Urothelium cell line (cell line): ENCODE data around the gene RNU6-7.

Experiments used
- DNase-seq: peaks from one replicate; pipeline ENCODE4 v3.0.0; 2011; ENCODE audit warnings: low spot score, mixed read lengths
- FAIRE-seq: peaks from 2 replicates; lab custom pipeline; 2011; peaks lifted over from hg19 to GRCh38; lab: Jason Lieb, UNC

The RNU6-7 gene

DNA sequence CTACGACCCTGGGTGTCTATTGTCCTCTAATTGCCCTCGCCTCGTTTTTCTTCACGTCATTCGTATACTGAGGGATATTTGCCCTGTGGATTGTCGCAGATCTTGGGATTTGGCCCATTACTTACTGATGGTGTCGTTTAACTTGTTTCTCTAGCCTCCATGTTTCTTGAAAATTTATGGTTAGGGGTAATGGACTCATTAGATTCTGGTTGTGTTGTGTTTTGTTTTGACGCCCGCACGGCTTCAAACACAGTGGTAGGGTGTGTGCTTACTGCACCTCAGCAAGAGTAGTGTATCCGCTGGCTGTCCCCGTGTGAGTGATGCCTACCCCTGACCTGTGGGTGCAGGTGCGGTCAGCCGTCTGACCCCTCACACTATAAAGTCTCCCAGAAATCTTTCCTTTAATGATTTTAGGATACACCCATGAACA lies 2.1 kb downstream of the RNU6-7 start:
- no peak for FAIRE-seq
- DNase-seq: no peak

DNA sequence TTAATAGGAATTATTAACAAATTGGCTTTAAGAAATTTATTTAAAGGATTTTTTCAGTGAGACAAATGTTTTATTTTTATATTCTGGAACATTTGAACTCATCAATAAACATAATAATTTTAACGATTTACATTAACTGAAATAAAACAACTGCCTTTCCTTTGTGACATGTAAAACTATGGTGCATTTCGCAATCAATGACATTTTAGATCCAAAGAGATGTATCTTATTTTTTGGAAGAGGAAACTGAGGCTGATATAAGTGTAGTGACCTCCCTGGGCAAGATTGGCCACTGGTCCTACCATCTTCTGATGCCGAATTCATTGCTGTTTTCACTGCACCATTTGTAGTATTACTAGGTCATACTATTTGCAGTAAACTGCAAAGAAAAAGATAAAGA lies 3.7 kb downstream of the RNU6-7 start:
- DNase-seq: no peak
- no peak for FAIRE-seq

DNA sequence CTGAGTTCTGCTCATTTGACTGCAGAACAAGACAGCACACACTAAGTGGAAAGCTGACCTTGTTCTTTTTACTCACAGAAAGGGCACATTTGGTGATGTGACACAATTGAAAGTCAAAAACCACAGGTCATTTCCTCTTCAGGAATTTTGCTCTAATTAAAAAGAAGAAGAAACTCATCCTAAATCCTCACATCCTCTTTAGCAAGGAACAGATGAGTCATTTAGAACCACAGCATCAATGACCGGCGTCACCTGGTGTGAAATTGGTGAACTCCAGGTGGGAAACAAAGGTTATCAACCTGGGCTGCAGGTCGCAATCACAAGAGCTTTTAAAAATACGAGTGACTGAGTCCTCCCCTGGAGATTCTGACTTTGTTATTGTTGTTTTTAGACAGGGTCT lies 4.1 kb downstream of the RNU6-7 start:
- DNase-seq (no peak), FAIRE-seq (no peak)

DNA sequence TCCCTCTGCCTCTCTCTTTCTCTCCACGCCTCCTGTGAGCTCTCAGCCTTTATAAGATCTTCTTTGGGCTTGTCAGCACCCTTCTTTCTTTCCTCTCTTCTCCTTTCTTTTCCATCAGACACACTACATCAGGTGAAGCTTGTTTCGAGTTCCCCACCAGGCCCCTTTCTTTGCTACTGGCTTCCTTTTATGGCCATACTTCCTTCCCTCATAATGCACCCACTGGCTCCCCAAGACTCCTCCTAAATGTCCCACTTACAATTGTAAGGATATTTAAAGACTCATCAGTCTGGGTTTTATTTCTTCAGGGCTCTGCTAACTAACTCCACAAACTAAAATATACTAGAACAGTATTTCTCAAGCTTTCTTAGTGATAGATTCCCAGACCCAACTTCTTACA lies 4.7 kb downstream of the RNU6-7 start:
- no peak for FAIRE-seq

DNA sequence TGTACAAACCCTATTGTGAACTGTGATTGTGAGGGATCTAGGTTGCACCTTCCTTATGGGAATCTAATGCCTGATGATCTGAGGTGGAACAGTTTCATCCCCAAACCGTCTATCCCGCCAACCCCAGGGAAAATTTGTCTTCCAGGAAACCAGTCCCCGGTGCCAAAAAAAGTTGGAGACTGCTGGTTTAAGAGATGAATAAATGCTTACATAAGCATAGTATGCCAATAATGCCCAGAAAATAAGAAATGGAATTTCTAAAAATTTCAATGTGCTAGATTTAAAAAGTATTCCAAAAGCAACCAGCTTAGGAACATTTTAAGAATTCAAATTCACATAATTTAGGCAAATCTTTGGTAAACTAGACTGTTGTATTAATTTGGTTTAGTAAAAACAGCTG lies 6.6 kb downstream of the RNU6-7 start:
- FAIRE-seq (no peak), DNase-seq (no peak)

More for the DNA sequence above, 4.7 kb downstream of the RNU6-7 start:
- no peak for DNase-seq

DNA sequence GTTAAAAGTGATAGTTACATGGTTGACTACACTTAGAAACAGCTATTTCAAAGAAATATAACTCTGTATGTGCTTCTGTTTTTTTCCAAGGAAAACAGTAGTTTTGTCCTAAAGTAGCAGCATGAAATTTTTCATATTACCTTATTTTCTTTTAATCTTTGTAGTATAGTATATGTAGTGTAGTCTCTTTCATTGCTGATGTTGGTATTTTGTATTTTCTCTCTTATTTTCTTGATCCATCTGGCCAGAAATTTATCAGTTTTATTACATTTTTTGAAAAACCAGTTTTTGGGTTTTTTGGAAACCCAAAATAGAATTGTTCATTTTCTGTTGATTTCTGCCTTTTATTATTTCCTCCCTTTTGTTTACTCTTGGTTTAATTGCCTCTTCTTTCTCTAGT lies 7.6 kb downstream of the RNU6-7 start:
- FAIRE-seq (no peak), DNase-seq (no peak)

DNA sequence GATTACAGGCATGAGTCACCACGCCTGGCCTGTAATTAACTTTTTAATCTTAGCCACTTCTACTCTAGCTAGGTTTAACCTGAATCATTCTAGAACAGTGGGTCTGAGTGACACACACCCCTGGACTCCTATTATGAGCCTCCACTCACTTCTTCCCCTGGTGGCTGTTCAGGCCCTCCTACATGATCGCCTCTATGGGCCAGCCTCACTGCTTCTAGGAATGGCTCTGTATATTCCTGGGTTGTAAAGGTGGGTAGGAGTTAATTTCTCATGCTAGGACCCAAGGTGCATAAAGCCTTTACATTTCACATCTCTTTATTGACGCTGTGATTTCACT lies 9.2 kb downstream of the RNU6-7 start:
- no peak for DNase-seq

DNA sequence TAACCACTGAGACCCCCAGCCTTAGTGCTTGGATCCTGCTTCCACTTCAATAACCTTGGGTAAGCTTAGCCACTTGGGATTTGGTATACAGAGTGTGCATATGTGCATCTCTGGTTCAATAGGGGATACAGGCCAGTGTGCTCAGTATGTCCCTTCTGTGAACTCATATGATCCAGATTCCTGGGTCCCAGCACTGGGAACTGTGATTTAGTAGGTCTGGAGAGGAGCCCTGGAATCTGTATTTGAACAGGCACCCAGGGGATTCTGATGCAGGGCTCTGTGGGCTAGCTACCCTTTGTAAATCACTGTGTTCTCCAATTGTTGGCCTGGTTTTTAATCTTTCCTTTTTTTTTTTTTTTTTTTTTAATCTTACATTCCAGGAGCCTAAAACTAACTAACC lies 11.0 kb downstream of the RNU6-7 start:
- FAIRE-seq: no peak
- DNase-seq: no peak

More for the DNA sequence above, 9.2 kb downstream of the RNU6-7 start:
- FAIRE-seq: no peak

DNA sequence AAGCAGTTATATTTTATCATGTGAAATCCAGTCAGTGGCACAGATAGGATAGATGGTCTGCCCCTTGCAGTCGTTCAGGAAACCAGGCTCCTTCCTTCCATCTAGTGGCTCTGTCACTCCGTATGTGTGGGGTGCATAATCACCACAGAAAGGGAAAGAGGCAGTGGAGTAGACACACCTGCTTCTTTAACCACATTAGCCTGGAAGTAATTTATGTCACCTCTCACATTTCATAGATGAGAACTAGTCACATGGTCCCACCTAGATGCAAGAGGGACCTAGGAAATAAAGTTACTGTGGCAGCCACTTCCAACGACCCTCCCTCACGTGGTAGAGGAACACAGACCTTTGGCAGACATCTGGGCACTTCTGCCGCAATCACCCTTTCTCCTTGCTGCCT lies 15.5 kb downstream of the RNU6-7 start:
- FAIRE-seq (no peak), DNase-seq (no peak)

DNA sequence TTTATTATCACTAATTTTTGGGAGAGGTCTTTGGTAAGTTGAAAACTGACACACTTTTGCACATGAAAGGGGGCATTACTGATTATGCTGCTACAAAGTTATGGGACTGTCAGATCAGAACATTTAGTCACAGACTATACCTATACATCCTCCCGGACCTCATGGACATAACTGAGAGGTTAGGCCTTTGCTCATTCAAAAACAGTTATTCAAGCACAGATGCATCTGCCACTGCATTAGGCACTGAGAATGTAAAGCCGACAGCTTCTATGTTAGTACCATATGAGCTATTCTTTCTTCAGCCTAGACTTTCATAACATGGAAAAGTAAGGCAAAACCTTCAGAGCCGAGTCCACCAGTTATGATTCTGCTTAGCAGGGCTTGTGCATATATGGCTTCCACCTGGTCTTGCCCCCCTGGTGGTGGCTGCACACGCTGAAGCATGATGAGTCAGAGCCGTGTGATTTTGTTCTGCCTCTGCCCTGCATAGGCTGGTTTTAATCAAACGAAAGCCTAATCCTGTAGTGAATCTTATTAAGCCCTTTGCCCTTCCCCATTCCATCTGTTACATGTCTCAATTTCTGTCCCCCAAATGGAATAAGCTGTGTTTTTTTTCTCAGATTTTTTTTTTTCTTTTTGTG lies 23.0 kb downstream of the RNU6-7 start:
- DNase-seq (peak; percentile 73), FAIRE-seq (peak; percentile 79)

DNA sequence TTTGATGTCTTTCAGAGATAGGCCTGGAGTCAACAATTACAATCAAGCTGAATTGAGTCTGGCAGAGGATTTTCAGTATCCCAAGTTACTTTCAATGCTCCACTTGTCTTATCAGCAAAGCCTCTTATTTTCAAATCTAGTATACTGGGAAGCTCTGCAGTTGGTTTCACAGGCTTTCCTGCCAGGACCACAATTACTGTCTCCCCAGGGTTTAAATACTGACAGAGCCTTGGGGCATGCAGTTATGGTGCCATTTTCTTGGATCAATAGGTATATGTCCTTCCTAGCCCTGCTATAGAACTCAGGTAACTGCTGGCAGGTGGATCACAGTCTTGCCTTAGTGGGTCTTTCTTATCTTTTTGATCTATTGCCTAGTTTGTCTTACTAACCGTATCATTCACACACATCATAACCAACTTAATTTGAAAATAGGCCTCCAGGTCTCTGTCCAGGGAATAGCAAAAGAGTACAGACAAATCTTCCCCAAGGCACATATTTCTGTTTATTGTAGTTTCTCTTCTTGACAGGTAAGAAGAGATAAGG lies 23.6 kb downstream of the RNU6-7 start:
- DNase-seq (no peak), FAIRE-seq (no peak)

DNA sequence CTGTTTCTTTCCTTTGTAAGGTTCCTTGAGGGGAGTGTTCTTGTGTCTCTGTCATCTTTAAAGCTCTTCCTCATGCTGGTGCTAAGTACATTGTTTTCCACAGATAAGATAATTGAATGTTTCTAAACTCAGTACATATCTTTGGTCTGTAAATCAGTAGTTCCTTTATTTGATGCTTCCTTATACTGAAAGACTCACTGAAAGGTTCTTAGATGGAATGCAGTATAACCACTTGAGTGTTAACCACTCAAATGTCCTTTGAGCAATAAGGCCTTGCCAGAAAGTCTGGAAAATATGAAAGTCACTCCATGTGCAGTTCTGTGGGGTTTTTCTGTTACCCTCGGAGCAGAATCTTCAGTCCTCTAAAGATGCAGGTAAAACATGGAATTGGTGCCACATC lies 24.2 kb downstream of the RNU6-7 start:
- DNase-seq: no peak
- no peak for FAIRE-seq

DNA sequence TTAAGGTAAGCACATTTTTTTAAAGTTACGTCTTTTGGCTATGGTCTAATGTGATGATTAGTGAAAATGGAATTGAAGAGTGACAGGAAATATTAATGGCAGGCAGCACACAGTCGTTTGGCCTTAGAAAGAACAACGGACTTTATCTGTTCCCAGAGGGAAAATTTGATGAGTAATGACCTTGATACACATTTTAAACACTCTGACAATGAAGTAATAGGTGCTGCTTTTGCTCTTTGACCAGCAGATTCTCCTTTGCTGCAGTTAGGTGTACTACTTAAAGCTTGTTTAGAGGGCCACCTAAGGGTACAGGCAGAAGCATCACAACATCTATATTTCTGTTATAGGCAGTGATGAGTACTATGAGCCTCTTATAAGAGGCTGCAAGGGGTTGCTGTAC lies 28.3 kb downstream of the RNU6-7 start:
- DNase-seq: peak; percentile 46

DNA sequence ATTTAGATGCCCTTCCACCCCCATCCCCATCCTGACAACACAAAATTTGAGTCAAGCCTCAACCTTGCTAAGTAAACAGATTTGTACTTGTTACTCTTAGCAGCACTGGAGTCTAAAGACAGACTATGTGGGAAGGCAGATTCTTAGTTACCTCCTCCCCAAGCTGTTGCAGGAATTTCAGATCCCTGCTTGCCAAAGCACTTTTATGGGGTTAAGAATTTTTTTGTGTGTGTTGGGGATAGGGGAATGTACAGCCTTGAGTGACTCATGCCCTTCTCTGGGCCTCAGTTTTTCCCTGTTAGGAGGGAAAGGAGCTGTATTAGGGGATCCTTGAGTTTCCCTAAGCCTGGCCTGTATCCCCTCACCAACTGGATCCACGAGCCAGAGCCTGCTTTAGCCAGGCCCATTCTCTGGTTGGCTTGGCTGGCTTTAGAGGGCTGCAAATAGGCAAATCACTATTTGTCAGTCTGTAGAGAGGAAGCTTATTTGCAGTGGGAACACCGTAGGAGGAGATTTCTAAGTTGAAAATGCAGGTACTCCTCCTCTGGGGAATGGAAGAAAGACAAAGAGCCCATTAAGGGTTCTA lies 28.9 kb downstream of the RNU6-7 start:
- DNase-seq (peak; percentile 61), FAIRE-seq (no peak)

More for the DNA sequence above, 28.3 kb downstream of the RNU6-7 start:
- peak; percentile 17 for FAIRE-seq

DNA sequence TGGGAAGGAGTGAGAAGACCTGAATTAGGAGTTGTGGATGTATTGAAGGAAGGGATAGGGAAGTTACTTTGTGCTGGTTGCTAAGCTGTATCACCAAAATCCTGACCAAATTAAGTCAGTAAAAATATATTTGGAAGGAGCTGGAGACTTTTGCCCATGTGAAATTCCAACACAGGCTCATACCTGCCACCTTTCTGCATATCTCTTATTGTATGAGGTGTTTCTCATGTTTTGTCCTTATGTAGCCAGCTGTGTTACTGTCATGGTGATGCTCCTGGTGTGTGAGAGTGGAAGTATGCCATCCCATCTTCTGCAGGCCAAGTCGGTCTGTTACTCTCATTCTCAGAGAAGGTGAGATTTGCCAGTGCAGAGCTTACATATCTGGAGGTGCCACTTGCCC lies 30.6 kb downstream of the RNU6-7 start:
- DNase-seq: no peak
- no peak for FAIRE-seq

DNA sequence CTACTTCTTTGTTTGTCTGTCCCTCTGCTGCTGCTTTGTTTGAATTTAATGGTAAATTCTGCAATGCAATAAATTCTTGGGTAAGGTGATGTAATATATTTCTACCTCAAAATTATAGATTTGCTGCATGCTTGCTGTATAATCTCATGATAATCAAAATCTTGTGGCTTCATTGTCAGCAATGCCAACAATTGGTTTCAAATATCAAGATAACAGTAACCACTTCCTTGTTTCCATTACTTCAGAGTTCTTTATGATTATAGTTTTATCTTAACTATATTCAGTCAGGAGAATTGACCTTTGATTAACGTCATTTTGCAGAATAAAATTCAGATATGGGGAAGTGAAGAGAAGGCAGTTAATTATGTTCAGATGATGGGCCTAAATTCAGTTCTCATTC lies 31.4 kb downstream of the RNU6-7 start:
- no peak for DNase-seq
- FAIRE-seq: no peak

DNA sequence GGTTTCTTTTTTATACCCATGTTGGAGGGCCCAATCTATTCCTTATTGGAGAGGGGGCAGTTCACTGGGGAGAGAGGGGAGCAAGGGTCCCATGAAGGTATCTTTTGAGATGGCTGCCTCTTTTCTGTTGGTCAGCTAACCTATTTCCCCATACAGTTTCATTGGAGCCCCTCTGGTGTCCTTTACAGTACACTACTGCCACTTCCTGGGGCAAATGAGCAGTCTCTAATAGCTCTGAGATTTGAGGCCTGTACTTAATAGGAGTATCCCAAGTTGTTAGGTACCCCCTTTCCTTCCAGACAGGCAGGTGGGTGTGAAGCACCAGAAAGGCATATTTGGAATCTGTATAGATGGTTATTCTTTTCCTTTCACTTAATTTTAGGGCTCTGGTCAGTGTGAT lies 42.6 kb downstream of the RNU6-7 start:
- FAIRE-seq (no peak), DNase-seq (no peak)

DNA sequence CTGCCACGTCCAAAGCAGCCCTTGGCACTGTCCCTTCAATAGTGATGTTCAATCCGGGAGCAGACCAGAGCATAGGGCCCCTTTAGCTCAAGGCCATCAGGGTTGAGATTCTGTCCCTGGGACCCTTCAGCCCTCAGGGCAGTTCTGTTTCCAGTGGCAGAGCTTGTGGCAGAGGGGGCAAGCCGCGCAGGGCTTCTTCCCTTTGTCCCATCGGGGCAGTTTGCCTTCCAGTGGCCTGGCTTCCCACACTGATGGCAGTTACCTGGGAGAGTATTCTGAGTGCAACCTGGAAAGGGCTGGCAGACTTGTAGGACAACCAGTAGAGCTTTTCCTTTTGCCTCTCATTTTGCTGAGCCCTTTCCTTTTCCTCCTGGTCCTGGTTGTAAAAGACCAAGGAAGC lies 44.9 kb downstream of the RNU6-7 start:
- FAIRE-seq (no peak), DNase-seq (no peak)

DNA sequence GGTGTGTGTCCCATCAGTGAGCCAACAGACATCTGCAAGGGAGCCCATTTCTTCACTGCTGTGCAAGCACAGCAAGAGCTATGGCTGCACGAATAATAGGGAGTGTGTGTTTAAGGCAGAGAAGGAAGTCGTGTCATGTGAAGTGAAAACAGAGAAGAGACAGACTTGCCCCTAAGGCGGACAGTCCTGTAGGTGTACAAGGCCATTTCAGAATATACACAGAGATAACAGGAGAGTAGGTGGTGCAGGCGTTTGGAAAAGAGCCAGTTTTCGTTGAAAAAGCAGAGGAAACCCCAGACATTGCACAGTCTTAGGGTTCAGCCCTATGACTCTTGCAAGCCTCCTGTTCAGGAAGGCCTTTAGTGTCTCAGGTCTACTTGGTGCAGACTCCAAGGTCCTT lies 47.5 kb downstream of the RNU6-7 start:
- DNase-seq: no peak
- no peak for FAIRE-seq

DNA sequence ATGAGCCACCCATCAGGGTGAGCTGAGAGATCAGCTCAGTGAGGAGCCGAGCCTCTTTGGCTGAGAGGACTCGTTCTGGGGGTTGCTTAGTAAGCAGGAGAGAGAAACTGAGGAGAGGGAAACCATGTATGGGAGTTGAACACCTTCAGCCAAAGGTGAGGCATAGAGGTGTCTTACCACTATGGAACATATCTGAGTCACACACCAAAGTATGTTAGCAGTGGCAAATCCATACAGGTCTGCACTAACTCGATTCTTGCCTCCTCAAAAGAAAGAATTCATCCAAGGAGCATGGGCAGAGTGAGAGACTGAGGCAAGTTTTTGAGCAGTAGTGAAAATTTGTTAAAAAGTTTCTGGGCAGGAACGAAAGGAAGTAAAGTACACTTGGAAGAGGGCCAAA lies 47.9 kb downstream of the RNU6-7 start:
- FAIRE-seq (no peak), DNase-seq (no peak)

DNA sequence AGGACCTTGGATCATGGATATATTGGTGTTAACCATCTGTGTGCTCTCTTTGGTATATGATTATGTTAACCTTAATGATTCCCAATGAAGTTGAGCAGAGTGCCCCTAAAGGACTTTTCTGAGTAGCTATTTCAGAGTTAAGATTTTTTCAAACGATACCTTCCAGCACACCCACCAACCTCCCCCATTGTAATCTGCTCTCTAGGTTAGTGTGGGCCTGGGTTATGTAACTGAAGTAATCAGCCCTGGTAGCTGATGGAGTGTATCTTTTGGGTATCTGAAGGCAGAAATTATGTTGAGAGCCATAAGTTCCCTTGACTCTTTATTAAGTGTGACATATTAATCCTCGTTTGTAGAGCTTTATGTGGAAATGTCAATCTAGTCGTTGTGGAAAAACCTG lies 48.8 kb downstream of the RNU6-7 start:
- no peak for DNase-seq
- no peak for FAIRE-seq

DNA sequence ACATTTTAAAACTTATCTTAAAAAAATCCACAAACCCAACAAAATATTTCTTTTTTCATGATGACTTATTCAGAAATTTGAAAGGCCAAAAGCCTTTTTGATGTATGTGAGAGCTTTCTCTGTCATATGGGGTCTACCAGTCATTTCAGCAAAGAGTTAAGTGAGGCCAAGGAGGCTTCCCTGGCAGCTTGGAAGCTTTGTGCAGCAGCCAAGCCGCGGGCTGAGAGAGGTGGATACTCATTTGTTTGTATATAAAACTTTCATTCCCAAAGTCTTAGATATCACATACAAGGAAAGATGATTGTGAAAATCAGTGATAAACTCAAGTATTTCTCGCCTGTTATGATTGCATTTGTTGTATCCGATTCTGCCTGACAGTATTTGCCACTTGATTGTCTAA lies 49.7 kb downstream of the RNU6-7 start:
- DNase-seq: no peak

More for the DNA sequence above, 49.7 kb downstream of the RNU6-7 start:
- FAIRE-seq: no peak
